Endothelial cell of umbilical vein (primary cell): ENCODE data around the gene HOXC9.

Source experiments
- CTCF ChIP-seq, 2 donors: IDR thresholded peaks; 1 replicate in 1 of 2; 2 replicates in 1 of 2; pipeline ENCODE4 v1.5.1; 2011; ENCODE audit warnings: low read length in 2 of 2, mild to moderate bottlenecking in 2 of 2, moderate library complexity in 2 of 2, control low read depth in 1 of 2, inconsistent platforms in 1 of 2, low read depth in 1 of 2; ENCODE audit not compliant: insufficient read depth in 1 of 2; ENCODE audit errors: extremely low read depth in 1 of 2
- GATA2 ChIP-seq: IDR thresholded peaks from 2 replicates; pipeline ENCODE4 v1.7.0; 2011; ENCODE audit warnings: low read depth, mild to moderate bottlenecking, moderate library complexity, mixed read lengths, low read length; ENCODE audit not compliant: insufficient read length, insufficient read depth

- TF ChIP-seq CTCF (IDR thresholded peaks at IDR 0.05; ENCODE audit: extremely low read depth in 1 of 2, insufficient read depth in 1 of 2, low read depth in 1 of 2, low read length in 2 of 2) (no peak), GATA2 (no peak)
These were observed 33.9 kb upstream of the HOXC9 start for GRCh38 chr12:53966085-53966384.
